ENCODE measurements around the gene ARHGAP27. TPM values are rescaled to one million over a fixed set of nuclear protein-coding genes. Genes with fewer than 3 reads are reported as not detected.
A peak's percentile ranks its signal among the peaks of the same experiment; 100 is the strongest.

Gene ARHGAP27
- total RNA-seq, 1 donor from 2014 or later, result 10.0 TPM

GRCh38 chr17:45388604-45389325, 43.9 kb downstream of the ARHGAP27 start:
- no peak for FAIRE-seq

GRCh38 chr17:45387739-45388138, 44.9 kb downstream of the ARHGAP27 start:
- Histone ChIP-seq H4K20me1 (ENCODE audit: insufficient read depth, low read length) (no peaks in the 10 kb centered on the region), H3K4me1 (ENCODE audit: insufficient read depth, low read length) (peaks cover 9% of the 10 kb centered on the region), H3K4me2 (ENCODE audit: low read length) (no peak overlapping the region), H3K9ac (ENCODE audit: low read length) (no peak overlapping the region), H3K27ac (ENCODE audit: low read depth, low read length) (no peak overlapping the region), H3K36me3 (ENCODE audit: insufficient read depth, low read length) (no peaks in the 10 kb centered on the region), H2AFZ (ENCODE audit: low read depth, low read length) (no peak overlapping the region), H3K4me3 (ENCODE audit: insufficient read depth, low read depth, low read length) (no peak overlapping the region), H3K27me3 (ENCODE audit: insufficient read depth, low read length) (peaks cover 3% of the 10 kb centered on the region), H3K9me3 (ENCODE audit: insufficient read depth, low read depth, low read length) (no peaks in the 10 kb centered on the region), H3K79me2 (ENCODE audit: insufficient read depth, low read length) (no peaks in the 10 kb centered on the region)
- DNase-seq (ENCODE audit: low read depth), result no peak
- peaks cover 4% of the 10 kb centered on the region for H3K9me3 Mint-ChIP-seq (ENCODE audit: unreplicated experiment)
- FAIRE-seq, result no peak
- no peaks in the 10 kb centered on the region for H3K36me3 Mint-ChIP-seq (ENCODE audit: low read depth, unreplicated experiment)
- TF ChIP-seq CTCF (IDR thresholded peaks at IDR 0.05; ENCODE audit: insufficient read depth, low read depth, low read length), result no peak
- no peak for TF ChIP-seq EZH2 (IDR thresholded peaks at IDR 0.05; ENCODE audit: insufficient read depth, low read length)
- H3K27ac Mint-ChIP-seq (ENCODE audit: unreplicated experiment), result peak overlapping the region; percentile 14
- no peak overlapping the region for H3K4me3 Mint-ChIP-seq (ENCODE audit: unreplicated experiment)
- peaks cover 22% of the 10 kb centered on the region for H3K4me1 Mint-ChIP-seq (ENCODE audit: low read depth, unreplicated experiment)
- H3K27me3 Mint-ChIP-seq (ENCODE audit: low read depth, unreplicated experiment), result peaks cover 43% of the 10 kb centered on the region

More at GRCh38 chr17:45388604-45389325, 43.9 kb downstream of the ARHGAP27 start:
- Histone ChIP-seq H3K9ac (ENCODE audit: low read length) (no peak overlapping the region), H2AFZ (ENCODE audit: low read depth, low read length) (no peak overlapping the region), H3K9me3 (ENCODE audit: insufficient read depth, low read depth, low read length) (no peaks in the 10 kb centered on the region), H3K27ac (ENCODE audit: low read depth, low read length) (no peak overlapping the region), H3K79me2 (ENCODE audit: insufficient read depth, low read length) (no peaks in the 10 kb centered on the region), H3K4me2 (ENCODE audit: low read length) (no peak overlapping the region), H3K4me1 (ENCODE audit: insufficient read depth, low read length) (peaks cover 9% of the 10 kb centered on the region), H4K20me1 (ENCODE audit: insufficient read depth, low read length) (no peaks in the 10 kb centered on the region), H3K36me3 (ENCODE audit: insufficient read depth, low read length) (no peaks in the 10 kb centered on the region), H3K27me3 (ENCODE audit: insufficient read depth, low read length) (peaks cover 3% of the 10 kb centered on the region), H3K4me3 (ENCODE audit: insufficient read depth, low read depth, low read length) (no peak overlapping the region)
- DNase-seq (ENCODE audit: low read depth), result no peak
- Mint-ChIP-seq H3K4me1 (ENCODE audit: low read depth, unreplicated experiment) (peaks cover 18% of the 10 kb centered on the region), H3K27me3 (ENCODE audit: low read depth, unreplicated experiment) (peaks cover 46% of the 10 kb centered on the region), H3K36me3 (ENCODE audit: low read depth, unreplicated experiment) (no peaks in the 10 kb centered on the region), H3K9me3 (ENCODE audit: unreplicated experiment) (peaks cover 4% of the 10 kb centered on the region), H3K27ac (ENCODE audit: unreplicated experiment) (no peak overlapping the region), H3K4me3 (ENCODE audit: unreplicated experiment) (no peak overlapping the region)
- TF ChIP-seq EZH2 (IDR thresholded peaks at IDR 0.05; ENCODE audit: insufficient read depth, low read length) (no peak), CTCF (IDR thresholded peaks at IDR 0.05; ENCODE audit: insufficient read depth, low read depth, low read length) (no peak)

- peaks cover 9% of the 10 kb centered on the region for H3K4me1 ChIP-seq (ENCODE audit: insufficient read depth, low read length)
- no peaks in the 10 kb centered on the region for H3K36me3 ChIP-seq (ENCODE audit: insufficient read depth, low read length)
- H2AFZ ChIP-seq (ENCODE audit: low read depth, low read length), result no peak overlapping the region
- FAIRE-seq (no peak), DNase-seq (ENCODE audit: low read depth) (no peak)
- no peak overlapping the region for H3K4me3 ChIP-seq (ENCODE audit: insufficient read depth, low read depth, low read length)
- Mint-ChIP-seq H3K27ac (ENCODE audit: unreplicated experiment) (no peak overlapping the region), H3K4me3 (ENCODE audit: unreplicated experiment) (no peak overlapping the region), H3K4me1 (ENCODE audit: low read depth, unreplicated experiment) (peaks cover 22% of the 10 kb centered on the region), H3K27me3 (ENCODE audit: low read depth, unreplicated experiment) (peaks cover 32% of the 10 kb centered on the region), H3K36me3 (ENCODE audit: low read depth, unreplicated experiment) (no peaks in the 10 kb centered on the region), H3K9me3 (ENCODE audit: unreplicated experiment) (no peaks in the 10 kb centered on the region)
- TF ChIP-seq EZH2 (IDR thresholded peaks at IDR 0.05; ENCODE audit: insufficient read depth, low read length) (no peak), CTCF (IDR thresholded peaks at IDR 0.05; ENCODE audit: insufficient read depth, low read depth, low read length) (no peak)
- no peaks in the 10 kb centered on the region for H3K9me3 ChIP-seq (ENCODE audit: insufficient read depth, low read depth, low read length)
- H3K4me2 ChIP-seq (ENCODE audit: low read length), result no peak overlapping the region
- peaks cover 3% of the 10 kb centered on the region for H3K27me3 ChIP-seq (ENCODE audit: insufficient read depth, low read length)
- H3K79me2 ChIP-seq (ENCODE audit: insufficient read depth, low read length), result no peaks in the 10 kb centered on the region
- no peak overlapping the region for H3K27ac ChIP-seq (ENCODE audit: low read depth, low read length)
- no peaks in the 10 kb centered on the region for H4K20me1 ChIP-seq (ENCODE audit: insufficient read depth, low read length)
- H3K9ac ChIP-seq (ENCODE audit: low read length), result no peak overlapping the region
Observed at GRCh38 chr17:45386178-45386577, 46.5 kb downstream of the ARHGAP27 start.
